HG03378 (cell line): ENCODE results near the gene GAS2.

ENCODE experiments used
- ATAC-seq: cut with Tn5 transposase; IDR thresholded peaks from one replicate; pipeline ENCODE4 v1.9.1; 2021; ENCODE audit warnings: mild to moderate bottlenecking, moderate library complexity; ENCODE audit not compliant: unreplicated experiment

Gene GAS2

DNA sequence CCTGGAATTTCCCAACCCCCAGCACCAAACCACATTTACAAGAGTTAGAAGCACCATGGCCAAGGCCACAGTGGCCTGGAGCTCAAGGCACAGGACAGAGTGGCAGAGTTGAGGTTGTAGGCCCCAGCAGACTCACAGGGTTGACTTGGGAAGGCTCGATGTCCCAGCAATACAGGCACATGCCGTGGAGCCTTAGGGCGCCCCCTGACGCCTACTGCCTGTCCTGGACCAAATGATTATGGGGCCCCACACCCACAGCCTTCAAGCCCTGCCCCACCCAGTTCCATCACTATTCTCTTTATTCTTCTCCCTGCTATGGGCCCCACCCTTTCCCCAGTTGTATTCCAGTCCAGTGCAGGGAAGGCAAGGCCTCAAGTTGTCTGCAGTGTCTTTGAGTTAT, 193.8 kb downstream of the GAS2 start, which contains the start of gene CCDC179:
Gene CCDC179 (minus strand): TSS at position 234 of the 400 bp plus-strand sequence. CDS start 53 bp downstream, at position 181.
- ATAC-seq: no peak
